ENCODE results near the gene CD226.

Gene CD226

DNA sequence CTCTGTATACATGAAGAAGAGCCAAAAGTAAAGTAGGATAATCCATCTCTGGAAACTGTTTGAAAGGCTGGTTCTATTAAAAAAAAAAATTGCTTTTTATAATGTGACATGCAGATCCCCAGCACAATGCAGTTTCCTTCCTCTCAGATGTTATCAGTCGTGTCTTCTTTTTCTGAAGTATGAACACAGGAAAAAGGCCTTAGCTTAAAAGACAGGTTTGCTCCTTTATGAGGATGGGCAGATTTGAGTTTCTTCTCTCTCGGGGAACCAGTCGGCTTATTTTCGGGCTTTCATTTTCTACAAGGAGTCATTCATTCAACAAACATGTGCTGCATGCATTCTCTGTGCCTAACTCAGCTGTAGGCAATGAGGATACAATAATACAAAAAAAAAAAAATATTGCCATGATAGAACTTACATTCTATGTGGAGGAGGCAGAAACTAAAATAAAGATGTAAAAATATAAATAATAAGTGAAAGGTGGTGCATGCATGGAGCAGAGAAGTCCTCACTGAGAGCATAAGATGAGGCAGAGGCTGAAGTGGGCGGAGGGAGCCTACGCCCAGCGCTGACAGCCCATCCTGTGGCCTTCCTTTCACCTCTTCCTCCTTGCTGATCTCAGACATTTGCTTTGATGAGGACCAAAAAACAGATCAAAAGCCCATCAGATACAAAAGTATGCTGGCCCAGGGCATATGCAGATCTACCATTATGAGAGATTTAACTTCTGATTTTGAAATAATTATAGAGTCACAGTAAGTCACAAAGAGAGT lies at the start of gene CD226:
Gene CD226 (minus strand): TSS at position 513 of the 773 bp plus-strand sequence. CDS start 467 bp downstream, at position 46.
- Histone ChIP-seq H3K36me3 (ENCODE audit: control insufficient read depth in 1 of 2, insufficient read depth in 2 of 2, low read length in 2 of 2) (no peaks in the 10 kb centered on the region), H3K4me1 (ENCODE audit: control insufficient read depth in 1 of 2, insufficient read depth in 2 of 2, low read length in 2 of 2) (no peaks in the 10 kb centered on the region), H3K4me3 (ENCODE audit: low read depth in 1 of 2, low read length in 2 of 2) (no peak within 1 kb of the TSS), H3K9me3 (ENCODE audit: control insufficient read depth in 1 of 2, low read length in 2 of 2) (no peaks in the 10 kb centered on the region), H3K27ac (ENCODE audit: low read length) (no peak within 1 kb of the TSS), H3K27me3 (ENCODE audit: low read depth, low read length) (no peaks in the 10 kb centered on the region)

DNA sequence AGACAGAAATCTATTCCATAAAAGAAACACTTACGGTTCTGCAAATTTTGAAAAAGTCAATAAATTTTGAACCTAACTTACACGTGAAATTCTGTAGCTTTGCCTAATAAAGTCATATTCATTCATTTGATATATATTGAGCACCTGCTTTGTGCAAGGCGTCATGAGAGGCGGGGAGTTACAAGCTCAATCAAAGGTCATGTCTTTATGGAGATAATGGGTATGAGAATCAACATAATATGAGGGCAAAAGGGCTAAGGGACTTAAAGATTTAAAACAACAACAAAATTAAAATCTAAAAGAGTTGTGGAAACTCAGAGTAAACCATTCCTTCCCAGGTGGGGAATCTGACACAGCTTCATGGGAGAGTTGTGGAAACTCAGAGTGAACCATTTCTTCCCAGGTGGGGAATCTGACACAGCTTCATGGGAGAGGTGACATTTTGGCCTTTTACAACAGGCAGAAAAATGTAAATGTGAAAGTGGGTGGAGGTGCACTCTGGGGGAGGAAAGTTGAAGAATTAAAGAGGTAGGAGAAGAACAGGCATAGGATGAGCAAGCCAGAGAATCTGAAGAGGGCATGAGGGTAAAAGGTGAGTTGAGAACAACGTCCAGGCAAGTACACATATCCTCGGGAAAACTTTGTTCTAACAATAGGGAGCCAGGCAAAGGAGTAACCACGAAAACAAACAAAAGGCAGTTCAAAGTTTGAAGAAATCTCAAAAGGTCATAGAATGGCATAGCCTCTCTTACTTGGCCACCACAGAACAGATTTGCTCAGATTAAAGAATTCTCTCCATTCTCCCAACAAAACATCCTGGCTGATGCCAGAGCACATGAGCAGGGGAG lies 49.5 kb upstream of the CD226 start:
- H3K4me1 ChIP-seq (ENCODE audit: control insufficient read depth in 1 of 2, insufficient read depth in 2 of 2, low read length in 2 of 2) = no peaks in the 10 kb centered on the region
- H3K9me3 ChIP-seq (ENCODE audit: control insufficient read depth in 1 of 2, low read length in 2 of 2) = peaks cover 0 to 3% of the 10 kb centered on the region in 2 donors
- H3K36me3 ChIP-seq (ENCODE audit: control insufficient read depth in 1 of 2, insufficient read depth in 2 of 2, low read length in 2 of 2) = peaks cover 0 to 20% of the 10 kb centered on the region in 2 donors
- no peaks in the 10 kb centered on the region for H3K27me3 ChIP-seq (ENCODE audit: low read depth, low read length)
- no peak overlapping the region for H3K4me3 ChIP-seq (ENCODE audit: low read depth in 1 of 2, low read length in 2 of 2)
- no peak overlapping the region for H3K27ac ChIP-seq (ENCODE audit: low read length)

DNA sequence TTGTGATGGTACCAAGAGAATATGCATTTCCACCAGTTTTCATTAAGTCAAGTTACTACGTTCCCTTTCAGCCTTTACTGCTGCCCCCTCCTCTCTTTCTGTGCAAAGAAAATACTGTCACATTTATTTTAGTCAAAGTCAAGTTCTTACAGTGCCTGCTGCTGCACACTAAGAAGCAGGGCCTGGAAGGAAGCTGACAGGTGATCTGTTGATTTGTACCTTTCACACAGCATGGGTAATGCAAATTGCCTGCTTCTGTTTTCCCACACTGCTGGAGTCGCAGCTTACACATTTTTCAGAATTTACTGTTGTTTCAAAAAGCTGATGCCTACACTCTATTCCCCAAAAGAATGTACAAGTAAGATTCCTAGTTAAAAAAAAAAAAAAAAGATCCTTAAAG lies 48.7 kb upstream of the CD226 start:
- Histone ChIP-seq H3K36me3 (ENCODE audit: control insufficient read depth in 1 of 2, insufficient read depth in 2 of 2, low read length in 2 of 2) (peaks cover 0 to 17% of the 10 kb centered on the region in 2 donors), H3K4me3 (ENCODE audit: low read depth in 1 of 2, low read length in 2 of 2) (no peak overlapping the region), H3K9me3 (ENCODE audit: control insufficient read depth in 1 of 2, low read length in 2 of 2) (peaks cover 0 to 3% of the 10 kb centered on the region in 2 donors), H3K27ac (ENCODE audit: low read length) (no peak overlapping the region), H3K27me3 (ENCODE audit: low read depth, low read length) (no peaks in the 10 kb centered on the region), H3K4me1 (ENCODE audit: control insufficient read depth in 1 of 2, insufficient read depth in 2 of 2, low read length in 2 of 2) (no peaks in the 10 kb centered on the region)

DNA sequence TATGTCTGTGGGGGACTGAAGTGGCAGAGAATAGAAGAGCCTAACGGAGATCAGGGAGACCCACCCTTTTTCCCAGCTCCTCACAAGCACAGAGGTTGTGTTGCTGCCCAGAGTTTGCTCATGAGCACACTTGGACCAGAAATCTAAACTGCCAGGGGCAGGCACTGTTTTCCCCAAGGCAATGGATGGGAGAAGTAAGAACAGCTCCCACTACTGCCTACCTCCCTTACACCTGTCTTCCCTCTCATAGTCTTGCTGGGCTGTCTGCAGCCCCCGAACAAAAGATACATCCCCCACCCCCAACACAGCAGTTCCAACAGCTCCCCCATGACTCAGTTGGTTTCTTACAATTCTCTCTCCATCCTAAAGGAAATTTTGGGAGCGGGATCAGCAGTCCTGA lies 48.1 kb upstream of the CD226 start:
- no peaks in the 10 kb centered on the region for H3K4me1 ChIP-seq (ENCODE audit: control insufficient read depth in 1 of 2, insufficient read depth in 2 of 2, low read length in 2 of 2)
- peaks cover 0 to 3% of the 10 kb centered on the region in 2 donors for H3K9me3 ChIP-seq (ENCODE audit: control insufficient read depth in 1 of 2, low read length in 2 of 2)
- peaks cover 0 to 16% of the 10 kb centered on the region in 2 donors for H3K36me3 ChIP-seq (ENCODE audit: control insufficient read depth in 1 of 2, insufficient read depth in 2 of 2, low read length in 2 of 2)
- H3K4me3 ChIP-seq (ENCODE audit: low read depth in 1 of 2, low read length in 2 of 2) = no peak overlapping the region
- no peak overlapping the region for H3K27ac ChIP-seq (ENCODE audit: low read length)
- H3K27me3 ChIP-seq (ENCODE audit: low read depth, low read length) = no peaks in the 10 kb centered on the region

DNA sequence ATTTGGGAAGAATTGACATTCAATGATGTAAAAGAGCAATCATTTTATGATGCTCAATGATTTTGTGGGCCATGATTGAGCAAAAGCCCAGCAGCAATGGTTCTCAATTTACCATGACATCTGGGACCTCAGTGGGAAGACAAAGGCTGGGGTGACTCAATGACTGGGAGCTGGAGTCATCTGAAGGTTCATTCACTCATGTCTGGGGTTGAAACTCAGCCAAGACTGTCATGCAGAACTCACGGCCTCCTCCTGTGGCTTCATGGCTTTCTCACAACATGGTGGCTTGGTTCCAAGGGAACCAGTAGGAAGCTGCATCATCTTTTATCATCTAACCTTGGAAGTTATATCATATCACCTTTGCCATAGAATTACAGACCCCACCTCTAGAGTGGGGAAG lies 45.1 kb upstream of the CD226 start:
- H3K27me3 ChIP-seq (ENCODE audit: low read depth, low read length) = no peaks in the 10 kb centered on the region
- H3K4me3 ChIP-seq (ENCODE audit: low read depth in 1 of 2, low read length in 2 of 2) = no peak overlapping the region
- no peaks in the 10 kb centered on the region for H3K4me1 ChIP-seq (ENCODE audit: control insufficient read depth in 1 of 2, insufficient read depth in 2 of 2, low read length in 2 of 2)
- peaks cover 0 to 14% of the 10 kb centered on the region in 2 donors for H3K36me3 ChIP-seq (ENCODE audit: control insufficient read depth in 1 of 2, insufficient read depth in 2 of 2, low read length in 2 of 2)
- no peak overlapping the region for H3K27ac ChIP-seq (ENCODE audit: low read length)
- peaks cover 0 to 5% of the 10 kb centered on the region in 2 donors for H3K9me3 ChIP-seq (ENCODE audit: control insufficient read depth in 1 of 2, low read length in 2 of 2)

DNA sequence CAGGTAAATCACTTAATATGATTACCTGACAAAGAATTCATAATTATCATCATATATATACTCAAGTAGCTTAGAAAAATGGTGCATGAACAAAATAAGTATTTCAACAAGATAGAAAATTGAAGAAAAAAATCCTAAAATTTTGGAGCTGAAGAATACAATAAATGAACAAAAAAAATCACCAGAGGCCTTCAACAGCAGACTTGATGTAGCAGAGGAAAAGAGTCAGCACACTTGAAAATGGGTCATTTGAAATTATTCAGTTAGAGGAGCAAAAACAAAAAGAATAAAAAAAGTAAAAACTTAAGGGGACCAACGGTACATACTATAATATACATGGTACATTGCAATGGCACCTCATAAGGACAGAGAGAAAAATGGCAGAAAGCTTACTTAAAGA lies 40.2 kb upstream of the CD226 start:
- no peak overlapping the region for H3K27ac ChIP-seq (ENCODE audit: low read length)
- no peak overlapping the region for H3K4me3 ChIP-seq (ENCODE audit: low read depth in 1 of 2, low read length in 2 of 2)
- H3K4me1 ChIP-seq (ENCODE audit: control insufficient read depth in 1 of 2, insufficient read depth in 2 of 2, low read length in 2 of 2) = no peaks in the 10 kb centered on the region
- H3K27me3 ChIP-seq (ENCODE audit: low read depth, low read length) = no peaks in the 10 kb centered on the region
- H3K36me3 ChIP-seq (ENCODE audit: control insufficient read depth in 1 of 2, insufficient read depth in 2 of 2, low read length in 2 of 2) = peaks cover 0 to 32% of the 10 kb centered on the region in 2 donors
- peaks cover 0 to 11% of the 10 kb centered on the region in 2 donors for H3K9me3 ChIP-seq (ENCODE audit: control insufficient read depth in 1 of 2, low read length in 2 of 2)

DNA sequence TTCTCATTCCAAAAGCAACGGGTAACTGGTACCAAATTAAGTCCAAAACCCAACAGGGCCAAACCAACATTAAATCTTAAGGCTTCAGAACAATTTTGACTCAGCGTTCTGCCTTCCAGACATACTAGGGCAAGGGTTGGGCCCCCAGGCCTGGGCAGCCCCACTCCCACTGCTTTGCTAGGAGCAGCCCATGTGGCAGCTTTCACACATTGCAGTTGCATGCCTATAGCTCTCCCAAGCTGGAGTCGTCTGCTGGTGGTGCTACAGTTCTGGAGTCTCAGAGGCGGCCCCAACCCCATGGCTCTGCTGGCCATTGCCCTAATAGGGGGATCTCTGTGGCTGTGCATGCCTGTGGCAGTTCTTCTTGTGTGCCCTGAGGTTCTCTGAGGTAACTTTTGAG lies 37.6 kb upstream of the CD226 start:
- peaks cover 0 to 9% of the 10 kb centered on the region in 2 donors for H3K9me3 ChIP-seq (ENCODE audit: control insufficient read depth in 1 of 2, low read length in 2 of 2)
- H3K27ac ChIP-seq (ENCODE audit: low read length) = no peak overlapping the region
- H3K27me3 ChIP-seq (ENCODE audit: low read depth, low read length) = no peaks in the 10 kb centered on the region
- peaks cover 0 to 18% of the 10 kb centered on the region in 2 donors for H3K36me3 ChIP-seq (ENCODE audit: control insufficient read depth in 1 of 2, insufficient read depth in 2 of 2, low read length in 2 of 2)
- H3K4me3 ChIP-seq (ENCODE audit: low read depth in 1 of 2, low read length in 2 of 2) = no peak overlapping the region
- no peaks in the 10 kb centered on the region for H3K4me1 ChIP-seq (ENCODE audit: control insufficient read depth in 1 of 2, insufficient read depth in 2 of 2, low read length in 2 of 2)

DNA sequence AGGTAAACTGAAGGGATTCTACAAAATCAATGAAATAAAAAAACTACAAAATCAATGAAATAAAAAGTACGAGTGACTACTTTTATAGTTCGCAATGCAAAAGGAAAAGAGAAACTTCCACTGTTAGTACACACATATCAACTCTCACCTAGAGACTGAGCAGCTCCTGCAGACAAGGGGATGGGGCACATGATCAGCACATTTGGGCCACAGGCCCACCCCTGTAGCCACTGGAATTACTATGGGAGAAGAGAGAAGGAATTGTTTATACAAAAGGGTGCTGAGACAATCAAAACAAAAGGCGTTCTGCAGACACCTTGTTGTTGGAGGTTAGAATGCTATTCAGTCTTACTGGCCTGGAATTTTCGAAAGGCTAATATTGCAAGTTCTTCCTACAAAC lies 34.7 kb upstream of the CD226 start:
- Histone ChIP-seq H3K27me3 (ENCODE audit: low read depth, low read length) (no peaks in the 10 kb centered on the region), H3K27ac (ENCODE audit: low read length) (no peak overlapping the region), H3K36me3 (ENCODE audit: control insufficient read depth in 1 of 2, insufficient read depth in 2 of 2, low read length in 2 of 2) (peaks cover 0 to 18% of the 10 kb centered on the region in 2 donors), H3K9me3 (ENCODE audit: control insufficient read depth in 1 of 2, low read length in 2 of 2) (peaks cover 0 to 4% of the 10 kb centered on the region in 2 donors), H3K4me3 (ENCODE audit: low read depth in 1 of 2, low read length in 2 of 2) (no peak overlapping the region), H3K4me1 (ENCODE audit: control insufficient read depth in 1 of 2, insufficient read depth in 2 of 2, low read length in 2 of 2) (no peaks in the 10 kb centered on the region)

DNA sequence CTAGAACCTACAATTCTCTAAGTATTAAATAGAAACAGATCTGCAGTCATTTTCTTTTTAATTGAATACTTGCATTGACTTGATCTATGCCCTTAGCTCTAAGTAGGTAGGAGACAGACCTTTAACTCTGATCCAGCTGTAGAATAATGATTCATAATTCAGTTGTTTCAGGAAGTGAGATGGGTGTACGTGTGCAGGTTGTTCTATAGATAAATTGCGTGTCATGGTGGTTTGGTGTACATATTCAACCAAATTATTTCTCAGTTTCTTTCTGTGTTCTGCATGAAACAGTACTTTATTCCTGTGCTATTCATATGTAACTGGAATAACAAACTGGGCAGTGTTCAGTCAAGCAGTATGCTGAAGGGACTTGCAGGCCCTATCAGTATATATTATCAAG lies 34.3 kb upstream of the CD226 start:
- Histone ChIP-seq H3K4me3 (ENCODE audit: low read depth in 1 of 2, low read length in 2 of 2) (no peak overlapping the region), H3K4me1 (ENCODE audit: control insufficient read depth in 1 of 2, insufficient read depth in 2 of 2, low read length in 2 of 2) (no peaks in the 10 kb centered on the region), H3K27me3 (ENCODE audit: low read depth, low read length) (no peaks in the 10 kb centered on the region), H3K36me3 (ENCODE audit: control insufficient read depth in 1 of 2, insufficient read depth in 2 of 2, low read length in 2 of 2) (peaks cover 0 to 14% of the 10 kb centered on the region in 2 donors), H3K9me3 (ENCODE audit: control insufficient read depth in 1 of 2, low read length in 2 of 2) (no peaks in the 10 kb centered on the region), H3K27ac (ENCODE audit: low read length) (no peak overlapping the region)

DNA sequence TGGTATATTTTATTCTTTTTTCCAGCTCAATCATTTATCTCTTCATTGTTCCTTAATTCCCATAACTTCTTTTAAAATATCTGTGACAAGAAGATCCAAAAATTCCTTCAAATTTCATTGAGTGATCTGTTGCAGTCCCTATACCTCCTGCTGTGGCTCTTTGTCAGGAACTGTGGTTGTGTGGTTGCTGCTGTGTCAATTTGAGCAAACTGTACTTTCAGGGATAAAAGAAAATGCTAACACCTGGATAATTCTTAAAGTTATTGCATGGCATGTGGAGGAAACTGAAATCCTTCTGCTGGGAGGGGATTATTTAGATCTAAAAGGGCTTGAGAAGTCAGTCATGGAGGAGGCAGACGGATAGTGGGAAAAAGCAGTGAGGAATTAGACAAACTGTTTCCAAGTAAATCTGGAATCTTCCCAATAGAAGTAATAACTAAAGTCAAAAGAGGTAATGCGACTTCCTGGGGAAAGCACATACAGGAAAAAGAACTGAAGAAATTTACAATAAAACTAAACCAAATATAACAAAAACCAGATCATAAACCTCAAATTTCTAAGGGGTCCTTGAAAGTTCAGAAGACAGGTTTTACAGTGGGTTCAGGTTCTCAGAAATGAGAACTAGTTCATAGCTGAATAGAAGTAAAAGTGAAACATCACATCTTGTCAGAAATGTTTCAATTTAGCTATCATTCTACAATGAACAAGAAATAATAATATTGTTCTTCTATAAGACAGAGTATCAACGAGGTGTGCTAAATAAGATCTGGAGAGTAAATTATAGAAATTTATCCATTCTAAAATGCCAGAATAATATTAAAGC lies 33.5 kb upstream of the CD226 start:
- Histone ChIP-seq H3K4me3 (ENCODE audit: low read depth in 1 of 2, low read length in 2 of 2) (no peak overlapping the region), H3K36me3 (ENCODE audit: control insufficient read depth in 1 of 2, insufficient read depth in 2 of 2, low read length in 2 of 2) (peaks cover 0 to 11% of the 10 kb centered on the region in 2 donors), H3K9me3 (ENCODE audit: control insufficient read depth in 1 of 2, low read length in 2 of 2) (peaks cover 0 to 4% of the 10 kb centered on the region in 2 donors), H3K27me3 (ENCODE audit: low read depth, low read length) (no peaks in the 10 kb centered on the region), H3K4me1 (ENCODE audit: control insufficient read depth in 1 of 2, insufficient read depth in 2 of 2, low read length in 2 of 2) (no peaks in the 10 kb centered on the region), H3K27ac (ENCODE audit: low read length) (no peak overlapping the region)

DNA sequence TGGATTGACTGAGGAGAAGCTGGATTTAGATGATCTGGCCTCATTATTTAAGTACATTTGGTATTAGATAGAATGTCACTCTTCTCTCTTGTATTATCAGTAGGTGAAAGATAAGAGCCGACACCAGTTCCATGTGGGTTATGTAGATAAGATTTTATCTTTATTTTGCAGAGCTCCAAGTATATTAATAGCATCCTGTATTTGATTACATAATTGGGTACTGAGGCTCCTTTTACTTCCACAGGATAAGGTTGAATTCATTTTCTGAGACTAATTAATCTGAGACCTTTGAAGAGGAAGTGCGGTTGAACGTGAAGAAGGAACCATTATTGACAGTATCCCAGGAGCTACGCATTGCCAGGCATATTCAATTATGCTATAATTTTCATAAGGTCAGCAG lies 32.8 kb upstream of the CD226 start:
- H3K27ac ChIP-seq (ENCODE audit: low read length) = no peak overlapping the region
- H3K9me3 ChIP-seq (ENCODE audit: control insufficient read depth in 1 of 2, low read length in 2 of 2) = peaks cover 0 to 11% of the 10 kb centered on the region in 2 donors
- peaks cover 0 to 8% of the 10 kb centered on the region in 2 donors for H3K36me3 ChIP-seq (ENCODE audit: control insufficient read depth in 1 of 2, insufficient read depth in 2 of 2, low read length in 2 of 2)
- H3K4me1 ChIP-seq (ENCODE audit: control insufficient read depth in 1 of 2, insufficient read depth in 2 of 2, low read length in 2 of 2) = no peaks in the 10 kb centered on the region
- H3K27me3 ChIP-seq (ENCODE audit: low read depth, low read length) = no peaks in the 10 kb centered on the region
- no peak overlapping the region for H3K4me3 ChIP-seq (ENCODE audit: low read depth in 1 of 2, low read length in 2 of 2)
